ENCODE data around the gene TUBA1C. TPM values are rescaled to one million over a fixed set of nuclear protein-coding genes. Genes with fewer than 3 reads are reported as not detected.

The TUBA1C gene
- total RNA-seq, 1 donor from 2014 or later = 218 TPM

DNA sequence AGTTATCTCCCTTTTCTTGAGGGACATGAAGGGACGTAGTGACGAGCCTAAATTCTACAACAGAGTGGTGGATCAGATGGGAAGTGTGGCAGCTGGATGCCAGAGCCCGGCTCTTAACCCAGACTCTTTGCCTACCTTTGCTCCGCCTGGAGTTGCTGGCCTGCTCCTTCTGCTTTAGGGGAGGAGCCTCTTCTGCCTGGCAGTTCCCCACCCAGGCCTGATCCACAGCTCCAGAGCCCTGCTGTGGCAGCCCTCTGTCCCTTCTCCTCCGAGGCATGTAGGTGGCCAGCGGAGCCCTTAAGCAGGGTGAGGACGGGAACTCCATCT is 27.8 kb downstream of the TUBA1C start:
- no peak for DNase-seq (ENCODE audit: extremely low spot score in 2 of 2)

DNA sequence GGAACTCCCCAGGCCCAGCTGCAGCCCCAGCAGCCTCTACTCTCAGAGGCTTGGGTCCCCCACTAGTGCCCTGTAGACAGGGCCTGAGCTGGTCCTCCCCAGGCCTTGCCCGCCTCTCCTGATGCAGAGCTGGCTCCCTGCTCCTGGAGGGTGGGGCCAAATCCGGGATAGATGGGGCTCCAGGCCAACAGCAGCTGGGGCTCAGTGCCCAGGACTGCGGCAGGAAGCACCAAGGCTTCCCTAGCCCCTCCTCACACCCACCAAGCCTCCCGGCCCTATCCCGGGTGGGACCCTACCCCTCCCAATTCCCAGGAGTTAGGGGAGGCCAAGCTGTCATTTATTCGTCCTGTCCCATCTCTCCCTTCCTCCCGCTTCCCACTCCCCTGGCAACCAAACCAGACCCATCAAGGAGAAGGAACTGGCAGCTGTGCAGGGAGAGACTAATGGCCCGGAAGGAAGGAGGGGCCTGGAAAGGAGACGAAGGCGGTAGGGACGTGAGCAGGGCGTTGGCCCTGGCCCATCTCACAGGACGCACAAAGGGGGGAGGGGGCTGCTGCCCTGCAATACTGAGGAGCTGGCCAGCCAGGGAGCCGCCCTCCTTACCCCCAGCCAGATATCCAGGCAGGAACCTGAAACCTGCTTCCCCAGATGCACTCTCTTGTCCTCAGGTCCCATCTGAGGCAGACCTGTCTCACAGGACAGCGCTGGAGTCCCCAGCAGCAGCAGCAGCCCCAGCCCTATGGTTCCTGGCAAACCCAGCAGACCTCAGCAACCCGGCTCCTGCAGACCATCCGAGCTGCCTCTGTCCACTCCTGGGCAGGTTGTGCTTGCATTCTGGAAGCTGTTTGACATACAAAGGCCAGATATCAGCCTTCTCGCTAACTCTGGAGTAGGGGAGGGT is 28.4 kb downstream of the TUBA1C start:
- H3K27me3 ChIP-seq = peaks cover 12% of the 10 kb centered on the region
- TF ChIP-seq, protein P1, sequence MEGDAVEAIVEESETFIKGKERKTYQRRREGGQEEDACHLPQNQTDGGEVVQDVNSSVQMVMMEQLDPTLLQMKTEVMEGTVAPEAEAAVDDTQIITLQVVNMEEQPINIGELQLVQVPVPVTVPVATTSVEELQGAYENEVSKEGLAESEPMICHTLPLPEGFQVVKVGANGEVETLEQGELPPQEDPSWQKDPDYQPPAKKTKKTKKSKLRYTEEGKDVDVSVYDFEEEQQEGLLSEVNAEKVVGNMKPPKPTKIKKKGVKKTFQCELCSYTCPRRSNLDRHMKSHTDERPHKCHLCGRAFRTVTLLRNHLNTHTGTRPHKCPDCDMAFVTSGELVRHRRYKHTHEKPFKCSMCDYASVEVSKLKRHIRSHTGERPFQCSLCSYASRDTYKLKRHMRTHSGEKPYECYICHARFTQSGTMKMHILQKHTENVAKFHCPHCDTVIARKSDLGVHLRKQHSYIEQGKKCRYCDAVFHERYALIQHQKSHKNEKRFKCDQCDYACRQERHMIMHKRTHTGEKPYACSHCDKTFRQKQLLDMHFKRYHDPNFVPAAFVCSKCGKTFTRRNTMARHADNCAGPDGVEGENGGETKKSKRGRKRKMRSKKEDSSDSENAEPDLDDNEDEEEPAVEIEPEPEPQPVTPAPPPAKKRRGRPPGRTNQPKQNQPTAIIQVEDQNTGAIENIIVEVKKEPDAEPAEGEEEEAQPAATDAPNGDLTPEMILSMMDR (IDR thresholded peaks at IDR 0.05) = no peak
- TF ChIP-seq POLR2AphosphoS5 (IDR thresholded peaks at IDR 0.05; ENCODE audit: insufficient read depth in 1 of 2, low read depth in 1 of 2) = peak in 1 of 2 donors; percentile 26
- TF ChIP-seq POLR2A (IDR thresholded peaks at IDR 0.05) = no peak
- H3K27ac ChIP-seq = peak overlapping the region; percentile 37
- intact Hi-C loops (cut with DNase I) = no loop called here
- no peaks in the 10 kb centered on the region for H3K9me3 ChIP-seq
- peaks cover 45% of the 10 kb centered on the region for H3K4me1 ChIP-seq
- H3K4me3 ChIP-seq = peak overlapping the region in 1 of 2 donors; percentile 27
- no peaks in the 10 kb centered on the region for H3K36me3 ChIP-seq
- DNase-seq (ENCODE audit: extremely low spot score in 2 of 2) = no peak

More for the DNA sequence above, 27.8 kb downstream of the TUBA1C start:
- H3K27ac ChIP-seq = peak overlapping the region; percentile 37
- H3K4me1 ChIP-seq = peaks cover 44% of the 10 kb centered on the region
- H3K4me3 ChIP-seq = peak overlapping the region in 1 of 2 donors; percentile 27
- intact Hi-C loops (cut with DNase I) = no loop called here
- no peaks in the 10 kb centered on the region for H3K36me3 ChIP-seq
- H3K9me3 ChIP-seq = no peaks in the 10 kb centered on the region
- TF ChIP-seq, protein P1 (IDR thresholded peaks at IDR 0.05) = no peak
- TF ChIP-seq POLR2AphosphoS5 (IDR thresholded peaks at IDR 0.05; ENCODE audit: insufficient read depth in 1 of 2, low read depth in 1 of 2) (no peak), POLR2A (IDR thresholded peaks at IDR 0.05) (no peak)
- peaks cover 6% of the 10 kb centered on the region for H3K27me3 ChIP-seq

DNA sequence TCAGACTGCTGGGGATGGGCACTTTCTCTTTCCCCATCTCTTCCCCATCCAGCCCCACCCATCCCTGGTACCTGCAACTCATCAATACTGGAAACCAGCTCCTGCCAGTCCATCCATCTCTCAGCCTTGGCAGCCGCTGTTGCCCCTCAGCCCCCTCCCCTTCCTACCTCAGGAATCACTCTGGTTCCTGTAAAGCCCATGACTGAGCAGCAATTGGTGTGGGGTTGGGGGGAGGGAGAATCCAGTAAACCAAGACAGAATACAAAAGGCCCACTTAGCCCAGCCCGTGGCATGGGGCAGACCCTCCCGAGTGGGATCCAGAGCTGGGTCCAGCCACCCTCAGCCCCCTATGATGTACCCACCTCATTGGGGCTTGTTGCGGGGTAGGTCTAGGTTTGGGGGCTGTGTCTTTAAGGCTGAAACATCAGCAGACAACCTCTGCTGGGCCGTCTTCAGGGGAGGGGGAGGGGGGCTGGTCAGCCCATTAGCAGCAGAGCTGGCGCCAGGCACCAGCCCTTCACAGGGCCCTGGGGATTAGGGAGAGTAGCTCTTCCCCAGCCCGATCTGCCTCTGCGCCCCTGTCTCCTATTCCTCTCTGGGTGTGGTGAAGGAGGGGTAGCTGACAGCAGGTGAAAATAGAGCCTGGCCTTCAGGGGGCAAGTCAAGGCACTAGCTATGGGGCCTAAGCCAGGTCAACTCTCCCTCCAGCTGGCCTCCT is 29.4 kb downstream of the TUBA1C start:
- no peak for DNase-seq (ENCODE audit: extremely low spot score in 2 of 2)
- Histone ChIP-seq H3K27me3 (peaks cover 13% of the 10 kb centered on the region), H3K9me3 (no peaks in the 10 kb centered on the region), H3K4me1 (peaks cover 45% of the 10 kb centered on the region), H3K27ac (no peak overlapping the region), H3K4me3 (no peak overlapping the region), H3K36me3 (no peaks in the 10 kb centered on the region)
- intact Hi-C loops (cut with DNase I) = no loop called here
- TF ChIP-seq POLR2AphosphoS5 (IDR thresholded peaks at IDR 0.05; ENCODE audit: insufficient read depth in 1 of 2, low read depth in 1 of 2) (no peak), POLR2A (IDR thresholded peaks at IDR 0.05) (no peak)
- TF ChIP-seq, protein P1 (IDR thresholded peaks at IDR 0.05) = no peak

DNA sequence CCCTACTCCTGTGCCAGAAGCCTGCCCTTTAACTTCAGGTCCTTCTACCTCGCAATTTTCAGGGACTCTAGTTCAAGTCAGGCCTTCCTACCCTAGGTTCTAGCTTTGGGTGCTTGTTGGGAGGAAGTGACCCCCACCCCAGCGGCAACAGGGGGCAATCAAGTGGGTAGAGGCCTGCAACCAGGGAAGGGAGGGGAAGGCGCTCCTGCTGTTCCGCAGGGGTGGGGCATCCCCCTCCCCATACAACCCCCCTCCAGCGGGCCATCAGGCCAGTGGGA is 29.9 kb downstream of the TUBA1C start:
- H3K36me3 ChIP-seq = no peaks in the 10 kb centered on the region
- intact Hi-C loops (cut with DNase I) = no loop called here
- TF ChIP-seq POLR2A (IDR thresholded peaks at IDR 0.05) (no peak), POLR2AphosphoS5 (IDR thresholded peaks at IDR 0.05; ENCODE audit: insufficient read depth in 1 of 2, low read depth in 1 of 2) (no peak)
- TF ChIP-seq, protein P1 (IDR thresholded peaks at IDR 0.05) = no peak
- H3K27ac ChIP-seq = no peak overlapping the region
- no peaks in the 10 kb centered on the region for H3K9me3 ChIP-seq
- DNase-seq (ENCODE audit: extremely low spot score in 2 of 2) = no peak
- peak overlapping the region in 1 of 2 donors; percentile 17 for H3K4me3 ChIP-seq
- peaks cover 13% of the 10 kb centered on the region for H3K27me3 ChIP-seq
- peaks cover 45% of the 10 kb centered on the region for H3K4me1 ChIP-seq
